Mucosa of rectum (tissue), 2 donors: ENCODE measurements around the gene NPM3.
A peak's percentile ranks its signal among the peaks of the same experiment; 100 is the strongest.

Experiments used
- H3K27ac ChIP-seq, 2 donors: one replicate each; pipeline ENCODE4 v1.7.0; 2013; ENCODE audit warnings: inconsistent platforms in 2 of 2, low read depth in 2 of 2, low read length in 2 of 2
- H3K27me3 ChIP-seq, 2 donors: one replicate each; pipeline ENCODE4 v1.7.0; 2013; ENCODE audit warnings: low read length in 2 of 2; ENCODE audit not compliant: control insufficient read depth in 2 of 2, insufficient read depth in 2 of 2
- H3K36me3 ChIP-seq, 2 donors: one replicate each; pipeline ENCODE4 v1.7.0; 2013; ENCODE audit warnings: low read length in 2 of 2; ENCODE audit not compliant: control insufficient read depth in 2 of 2, insufficient read depth in 2 of 2
- H3K4me1 ChIP-seq, 2 donors: one replicate each; pipeline ENCODE4 v1.7.0; 2013; ENCODE audit warnings: low read length in 2 of 2, mild to moderate bottlenecking in 1 of 2; ENCODE audit not compliant: control insufficient read depth in 2 of 2, insufficient read depth in 2 of 2
- H3K4me3 ChIP-seq, 2 donors: one replicate each; pipeline ENCODE4 v1.7.0; 2013; ENCODE audit warnings: low read length in 2 of 2
- H3K9ac ChIP-seq, 2 donors: one replicate each; pipeline ENCODE4 v1.7.0; 2013; ENCODE audit warnings: low read length in 2 of 2, low read depth in 1 of 2, mild to moderate bottlenecking in 1 of 2
- H3K9me3 ChIP-seq, 2 donors: one replicate each; pipeline ENCODE4 v1.7.0; 2013; ENCODE audit warnings: low read length in 2 of 2; ENCODE audit not compliant: control insufficient read depth in 2 of 2
- donor health status: healthy.
- donor health status: Normal muscosa, but diverticular disease.

Gene NPM3

DNA sequence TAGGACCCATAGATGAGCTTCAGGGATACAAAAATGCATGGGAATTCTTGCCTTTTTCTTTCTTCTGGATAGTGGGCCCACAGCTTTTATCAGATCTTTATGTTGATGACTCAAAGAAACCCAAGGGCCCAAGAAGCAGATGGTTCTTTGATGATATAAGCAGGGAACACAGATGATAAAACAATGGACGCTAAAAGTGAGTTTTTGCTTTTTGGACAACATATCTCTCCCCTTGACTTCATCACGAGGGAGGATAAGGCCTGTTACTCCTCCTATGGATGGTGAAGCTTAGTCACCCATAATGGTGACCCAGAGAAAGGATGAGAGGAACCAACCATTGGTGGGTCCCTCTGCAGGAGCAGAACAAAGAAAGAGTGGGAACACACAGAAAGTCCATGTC lies 41.5 kb upstream of the NPM3 start:
- peaks cover 0 to 3% of the 10 kb centered on the region in 2 donors for H3K36me3 ChIP-seq
- peaks cover 0 to under 1% of the 10 kb centered on the region in 2 donors for H3K4me1 ChIP-seq
- H3K27me3 ChIP-seq = no peaks in the 10 kb centered on the region
- H3K9me3 ChIP-seq = no peaks in the 10 kb centered on the region
- H3K4me3 ChIP-seq = no peak overlapping the region
- no peak overlapping the region for H3K9ac ChIP-seq
- H3K27ac ChIP-seq = no peak overlapping the region

GRCh38 chr10:101818872-101819633 lies 35.8 kb upstream of the NPM3 start:
- Histone ChIP-seq H3K9me3 (no peaks in the 10 kb centered on the region), H3K4me3 (peak overlapping the region; percentile 98 to 100), H3K27ac (peak overlapping the region; percentile 95 to 96), H3K9ac (peak overlapping the region; percentile 73 to 90), H3K36me3 (no peaks in the 10 kb centered on the region), H3K27me3 (no peaks in the 10 kb centered on the region), H3K4me1 (peaks cover 12 to 13% of the 10 kb centered on the region in 2 donors)

DNA sequence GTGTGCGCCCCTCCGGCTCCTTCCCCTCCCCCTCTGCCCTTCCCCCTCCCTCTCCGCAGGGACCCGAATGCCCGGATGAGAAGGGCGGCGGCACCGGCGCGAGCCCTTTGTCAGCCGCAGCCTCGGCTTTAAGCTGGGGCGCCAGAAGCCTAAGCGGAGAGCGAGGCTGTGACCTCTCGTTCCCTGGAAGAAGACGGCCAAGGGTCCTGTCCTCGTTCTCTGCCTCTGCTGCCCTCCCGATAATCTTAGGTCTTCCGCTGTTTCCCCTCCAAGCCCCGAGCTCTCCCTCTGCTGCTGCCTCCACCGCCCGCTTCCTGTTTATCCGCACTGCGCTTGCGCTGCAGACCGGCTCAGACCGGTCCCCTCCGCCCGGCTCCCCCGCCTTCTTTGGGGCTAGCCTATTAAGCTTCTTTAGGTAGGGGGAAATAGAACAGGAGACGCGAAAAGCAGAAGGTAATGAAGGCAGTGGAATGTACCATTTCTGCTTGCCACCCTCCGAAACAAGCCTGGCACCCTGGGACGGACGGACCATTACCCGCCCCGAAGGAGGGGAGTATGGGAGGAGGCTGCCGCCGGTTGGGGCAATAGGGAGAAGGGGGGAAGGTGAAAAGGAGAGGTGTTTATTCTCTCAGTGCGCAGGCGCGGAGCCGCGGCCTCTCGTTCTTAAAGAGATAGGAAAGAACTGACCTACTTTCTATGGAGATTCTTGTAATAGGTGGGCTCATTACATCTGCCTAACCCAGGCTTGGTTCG lies 35.0 kb upstream of the NPM3 start, which contains the start of gene OGA:
Gene OGA, minus strand, starts transcription at position 326 of the 753 bp plus-strand sequence. CDS start 422 bp downstream, outside the sequence.
- Histone ChIP-seq H3K9me3 (no peaks in the 10 kb centered on the region), H3K27me3 (no peaks in the 10 kb centered on the region), H3K27ac (peak within 1 kb of the TSS; percentile 95 to 96), H3K4me1 (peaks cover 15% of the 10 kb centered on the region in 2 donors), H3K4me3 (peak within 1 kb of the TSS; percentile 98 to 100), H3K9ac (peak within 1 kb of the TSS; percentile 90 to 99), H3K36me3 (no peaks in the 10 kb centered on the region)

- H3K9ac ChIP-seq = peak overlapping the region; percentile 90 to 99
- peak overlapping the region; percentile 95 to 96 for H3K27ac ChIP-seq
- H3K9me3 ChIP-seq = no peaks in the 10 kb centered on the region
- peaks cover 15% of the 10 kb centered on the region in 2 donors for H3K4me1 ChIP-seq
- no peaks in the 10 kb centered on the region for H3K27me3 ChIP-seq
- H3K4me3 ChIP-seq = peak overlapping the region; percentile 98 to 100
- peaks cover 2 to 4% of the 10 kb centered on the region in 2 donors for H3K36me3 ChIP-seq
Measured at GRCh38 chr10:101817337-101818118, 34.3 kb upstream of the NPM3 start.

GRCh38 chr10:101816913-101817336 lies 33.7 kb upstream of the NPM3 start:
- no peaks in the 10 kb centered on the region for H3K9me3 ChIP-seq
- peak overlapping the region; percentile 98 to 100 for H3K4me3 ChIP-seq
- H3K27ac ChIP-seq = peak overlapping the region; percentile 95 to 96
- peaks cover 7 to 10% of the 10 kb centered on the region in 2 donors for H3K36me3 ChIP-seq
- no peaks in the 10 kb centered on the region for H3K27me3 ChIP-seq
- H3K9ac ChIP-seq = peak overlapping the region; percentile 90 to 99
- H3K4me1 ChIP-seq = peaks cover 15% of the 10 kb centered on the region in 2 donors

DNA sequence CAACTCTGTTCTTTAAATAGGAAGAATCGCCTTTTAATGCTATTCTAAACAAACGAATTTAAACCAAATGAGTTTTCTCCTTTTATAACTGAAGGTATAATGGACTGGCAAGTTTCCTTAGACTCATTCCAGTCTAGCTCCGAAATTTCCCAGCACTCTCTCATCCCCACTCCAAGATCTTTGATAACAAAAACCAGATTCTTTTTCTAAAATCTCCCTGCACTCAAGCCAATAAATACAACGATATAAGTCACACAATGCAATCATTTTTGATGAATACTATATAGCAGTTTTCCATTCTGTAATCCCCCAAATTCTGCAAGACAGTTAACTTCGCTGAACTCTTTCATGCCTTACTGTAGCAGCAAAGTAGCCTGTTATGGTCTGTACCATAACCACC lies 33.1 kb upstream of the NPM3 start:
- no peak overlapping the region for H3K27ac ChIP-seq
- H3K36me3 ChIP-seq = peaks cover 10 to 12% of the 10 kb centered on the region in 2 donors
- H3K27me3 ChIP-seq = no peaks in the 10 kb centered on the region
- H3K9ac ChIP-seq = peak overlapping the region; percentile 90 to 99
- peak overlapping the region; percentile 98 to 100 for H3K4me3 ChIP-seq
- H3K9me3 ChIP-seq = no peaks in the 10 kb centered on the region
- peaks cover 15% of the 10 kb centered on the region in 2 donors for H3K4me1 ChIP-seq

DNA sequence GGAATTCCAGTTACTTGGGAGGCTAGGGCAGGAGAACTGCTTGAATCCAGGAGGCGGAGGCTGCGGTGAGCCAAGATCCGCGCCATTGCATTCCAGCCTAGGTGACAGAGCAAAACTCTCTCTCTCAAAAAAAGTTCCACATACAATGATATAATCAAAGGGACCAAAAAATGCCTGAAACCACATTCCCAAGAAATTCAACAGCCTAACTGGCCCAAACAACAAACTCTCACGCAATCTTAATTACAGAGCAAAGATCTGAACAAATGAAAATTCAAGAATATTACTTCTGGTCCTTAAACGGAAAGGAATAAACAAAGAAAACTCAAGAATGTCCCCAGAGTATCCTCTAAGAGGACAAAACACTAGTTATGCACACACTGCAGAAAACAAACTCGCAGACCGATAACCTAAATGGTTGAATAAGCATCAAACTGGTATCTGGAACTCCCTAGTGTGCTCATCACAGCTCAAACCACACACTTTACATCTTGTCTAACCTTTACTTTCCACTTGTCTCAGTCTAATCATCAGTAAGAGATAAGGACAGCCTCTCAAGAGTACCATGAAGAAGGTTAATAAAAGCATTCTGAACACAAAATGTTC lies 31.3 kb upstream of the NPM3 start:
- H3K27ac ChIP-seq = no peak overlapping the region
- peak overlapping the region; percentile 98 to 100 for H3K4me3 ChIP-seq
- H3K9ac ChIP-seq = no peak overlapping the region
- H3K27me3 ChIP-seq = no peaks in the 10 kb centered on the region
- peaks cover 17 to 19% of the 10 kb centered on the region in 2 donors for H3K36me3 ChIP-seq
- H3K9me3 ChIP-seq = no peaks in the 10 kb centered on the region
- peaks cover 15% of the 10 kb centered on the region in 2 donors for H3K4me1 ChIP-seq

DNA sequence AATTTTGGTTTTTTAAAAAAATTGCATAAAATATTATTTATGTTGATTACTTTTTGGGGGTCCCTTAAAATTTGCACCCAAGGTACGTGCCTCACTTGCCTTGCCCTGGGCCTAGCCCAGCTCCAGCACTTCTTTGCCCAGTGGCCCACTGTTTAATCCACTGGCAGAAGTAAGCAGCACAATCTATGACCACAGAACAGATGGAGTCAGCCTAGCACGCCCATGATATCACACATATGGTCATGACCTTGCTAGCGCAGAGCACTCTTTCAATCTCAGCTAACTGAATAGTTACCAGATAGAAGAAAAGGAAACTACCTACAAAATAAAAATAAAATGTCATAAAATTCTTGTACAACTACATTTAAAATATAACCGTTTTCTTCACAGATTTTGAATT lies 29.4 kb upstream of the NPM3 start:
- H3K27me3 ChIP-seq = no peaks in the 10 kb centered on the region
- H3K9me3 ChIP-seq = no peaks in the 10 kb centered on the region
- peaks cover 5 to 7% of the 10 kb centered on the region in 2 donors for H3K4me1 ChIP-seq
- H3K9ac ChIP-seq = no peak overlapping the region
- no peak overlapping the region for H3K4me3 ChIP-seq
- peaks cover 25 to 33% of the 10 kb centered on the region in 2 donors for H3K36me3 ChIP-seq
- H3K27ac ChIP-seq = no peak overlapping the region

GRCh38 chr10:101807158-101807557 lies 23.9 kb upstream of the NPM3 start:
- H3K36me3 ChIP-seq = peaks cover 43 to 67% of the 10 kb centered on the region in 2 donors
- no peaks in the 10 kb centered on the region for H3K9me3 ChIP-seq
- H3K4me3 ChIP-seq = no peak overlapping the region
- no peaks in the 10 kb centered on the region for H3K4me1 ChIP-seq
- no peak overlapping the region for H3K27ac ChIP-seq
- no peak overlapping the region for H3K9ac ChIP-seq
- no peaks in the 10 kb centered on the region for H3K27me3 ChIP-seq
